ENCODE data around the gene TRAPPC2L. TPM values are rescaled to one million over a fixed set of nuclear protein-coding genes. Genes with fewer than 3 reads are reported as not detected.
"Not testable (repeated sequence)": the region's sequence is repeated elsewhere in the genome, so short reads cannot be mapped to it uniquely, and the experiment has no call there.

TRAPPC2L gene
- total RNA-seq, 1 donor from 2014 or later = 53.8 TPM

- no peak for DNase-seq (ENCODE audit: low spot score)
Observed at GRCh38 chr16:88819126-88819525, 37.8 kb upstream of the TRAPPC2L start.

GRCh38 chr16:88820385-88821025 lies 36.4 kb upstream of the TRAPPC2L start:
- DNase-seq (ENCODE audit: low spot score) = no peak

DNA sequence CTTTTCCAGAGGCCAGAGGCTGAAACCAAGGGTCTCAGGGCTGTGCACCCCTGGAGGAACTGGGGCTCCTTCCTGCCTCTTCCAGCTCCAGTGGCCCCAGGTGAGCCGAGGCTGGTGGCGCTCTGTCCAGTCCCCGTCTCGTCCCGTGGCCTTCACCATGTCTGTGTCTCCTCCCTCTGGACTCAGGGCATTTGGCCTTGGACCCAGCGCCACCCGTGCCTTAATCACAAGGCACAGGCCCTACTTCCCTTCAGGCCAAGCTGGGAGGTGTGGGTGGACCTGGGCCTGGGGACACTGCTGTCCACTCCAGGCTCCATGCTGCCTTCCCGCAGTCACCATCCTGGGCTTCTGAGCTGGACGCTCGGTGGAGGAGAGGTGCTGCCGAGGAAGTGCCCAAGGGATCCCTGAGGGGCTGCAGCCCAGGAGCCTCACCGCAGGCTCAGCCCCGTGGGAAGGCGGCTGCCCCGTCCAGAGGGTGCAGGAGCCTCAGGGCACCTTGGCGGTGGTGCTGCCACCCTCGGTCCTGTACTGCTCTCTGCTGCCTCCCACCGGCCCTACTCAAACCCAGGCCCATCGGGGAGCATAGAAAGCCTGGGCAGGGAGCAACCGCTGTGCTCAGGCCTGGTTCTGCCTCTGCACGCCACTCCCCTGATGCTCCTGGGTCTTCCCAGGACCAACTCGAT lies 35.6 kb upstream of the TRAPPC2L start:
- no peak for DNase-seq (ENCODE audit: low spot score)

DNA sequence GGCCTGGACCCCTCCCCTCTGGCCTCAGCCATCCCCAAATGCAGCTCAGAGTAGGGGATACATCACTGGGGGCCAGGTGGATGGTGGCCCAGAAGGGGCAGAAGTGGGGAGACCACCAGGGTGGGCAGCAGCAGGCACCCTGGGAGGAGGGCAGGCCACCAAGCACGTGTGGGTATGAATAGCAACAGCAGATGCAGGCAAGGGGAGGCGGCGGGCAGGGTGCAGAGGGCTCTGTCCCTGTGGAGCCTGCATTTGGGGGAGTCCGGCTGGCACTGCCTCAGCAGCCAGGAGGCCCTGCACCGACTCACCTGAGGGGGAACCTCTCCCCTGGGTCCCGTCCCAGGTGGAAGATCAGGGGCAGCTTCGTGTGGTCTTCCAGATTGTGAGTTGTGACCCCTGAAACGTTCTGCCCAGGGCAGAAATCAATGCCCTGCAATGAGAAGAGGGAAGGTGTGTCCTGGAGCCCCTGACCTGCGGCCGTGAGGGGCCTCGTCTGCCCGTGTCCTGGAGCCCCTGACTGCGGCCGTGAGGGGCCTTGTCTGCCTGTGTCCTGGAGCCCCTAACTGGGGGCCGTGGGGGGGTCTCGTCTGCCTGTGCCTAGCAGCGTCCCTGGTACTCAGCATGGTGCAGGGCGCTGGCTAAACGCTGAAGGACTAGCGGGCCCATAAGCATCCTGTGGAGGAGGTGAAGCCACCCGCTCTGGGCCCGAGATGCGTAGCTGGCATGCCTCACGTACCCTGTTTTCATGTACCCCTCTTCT lies 34.5 kb upstream of the TRAPPC2L start:
- no peak for DNase-seq (ENCODE audit: low spot score)

DNA sequence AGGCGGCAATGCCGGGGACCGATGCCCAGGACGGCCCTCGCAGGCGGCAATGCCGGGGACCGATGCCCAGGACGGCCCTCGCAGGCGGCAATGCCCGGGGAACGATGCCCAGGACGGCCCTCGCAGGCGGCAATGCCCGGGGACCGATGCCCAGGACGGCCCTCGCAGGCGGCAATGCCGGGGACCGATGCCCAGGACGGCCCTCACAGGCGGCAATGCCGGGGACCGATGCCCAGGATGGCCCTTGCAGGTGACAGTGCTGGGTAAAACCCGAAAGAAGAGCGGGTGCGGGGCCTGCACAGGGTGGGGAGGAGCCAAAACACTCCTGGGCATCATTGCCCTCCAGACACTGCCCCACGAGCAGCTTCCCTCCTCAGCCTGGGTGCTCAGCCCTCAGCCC lies 33.3 kb upstream of the TRAPPC2L start:
- not testable (repeated sequence) for DNase-seq (ENCODE audit: low spot score)

GRCh38 chr16:88824256-88825077 lies 32.5 kb upstream of the TRAPPC2L start:
- DNase-seq (ENCODE audit: low spot score) = no peak

- no peak for DNase-seq (ENCODE audit: low spot score)
Observed at GRCh38 chr16:88825146-88825545, 31.8 kb upstream of the TRAPPC2L start.

GRCh38 chr16:88826070-88826840 lies 30.7 kb upstream of the TRAPPC2L start:
- peak; percentile 60 for DNase-seq (ENCODE audit: low spot score)

- no peak for DNase-seq (ENCODE audit: low spot score)
Observed at GRCh38 chr16:88827727-88828126, 29.2 kb upstream of the TRAPPC2L start.

- DNase-seq (ENCODE audit: low spot score) = no peak
Observed at GRCh38 chr16:88828711-88829110, 28.2 kb upstream of the TRAPPC2L start.

GRCh38 chr16:88830258-88830657 lies 26.7 kb upstream of the TRAPPC2L start:
- peak; percentile 60 for DNase-seq (ENCODE audit: low spot score)

GRCh38 chr16:88830783-88831182 lies 26.1 kb upstream of the TRAPPC2L start:
- no peak for DNase-seq (ENCODE audit: low spot score)

- no peak for DNase-seq (ENCODE audit: low spot score)
Observed at GRCh38 chr16:88831838-88832237, 25.1 kb upstream of the TRAPPC2L start.

- DNase-seq (ENCODE audit: low spot score) = no peak
Observed at GRCh38 chr16:88833086-88833485, 23.8 kb upstream of the TRAPPC2L start.

DNA sequence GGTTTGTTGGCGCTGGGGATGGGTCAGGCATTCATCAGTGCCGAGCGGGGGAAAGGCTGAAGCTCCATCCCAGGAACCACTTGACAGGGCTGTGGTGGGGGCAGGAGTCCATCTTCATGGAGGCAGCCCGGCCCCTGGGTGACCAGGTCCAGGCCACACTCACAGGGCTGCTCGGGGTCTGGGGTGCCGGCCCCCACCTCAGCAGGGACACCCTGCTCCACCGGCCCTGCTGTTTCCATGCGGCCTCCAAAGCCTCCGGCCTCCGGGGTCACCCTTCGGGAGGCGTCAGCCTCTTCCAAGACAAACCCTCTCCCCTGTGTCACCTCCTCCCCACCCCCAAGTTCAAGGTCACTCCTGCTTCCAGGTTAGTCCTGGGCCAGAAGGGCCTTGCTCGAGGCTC lies 22.3 kb upstream of the TRAPPC2L start:
- DNase-seq (ENCODE audit: low spot score) = no peak

- DNase-seq (ENCODE audit: low spot score) = no peak
Observed at GRCh38 chr16:88835383-88835782, 21.5 kb upstream of the TRAPPC2L start.

DNA sequence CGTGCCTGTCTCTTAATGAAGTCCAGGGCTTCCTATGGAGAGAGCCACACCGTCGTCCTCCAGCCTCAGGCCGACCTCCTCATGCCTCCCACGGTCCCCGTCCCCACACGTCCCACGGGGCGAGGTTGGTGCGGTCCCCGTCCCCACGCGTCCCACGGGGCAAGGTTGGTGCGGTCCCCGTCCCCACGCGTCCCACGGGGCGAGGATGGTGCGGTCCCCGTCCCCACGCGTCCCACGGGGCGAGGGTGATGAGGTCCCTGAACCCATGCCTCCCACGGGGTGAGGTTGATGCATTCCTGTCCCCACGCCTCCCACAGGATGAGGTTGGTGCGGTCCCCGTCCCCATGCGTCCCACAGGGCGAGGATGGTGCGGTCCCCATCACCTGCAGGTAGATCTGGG lies 21.1 kb upstream of the TRAPPC2L start:
- DNase-seq (ENCODE audit: low spot score) = no peak

GRCh38 chr16:88836791-88837190 lies 20.1 kb upstream of the TRAPPC2L start:
- DNase-seq (ENCODE audit: low spot score) = no peak

DNA sequence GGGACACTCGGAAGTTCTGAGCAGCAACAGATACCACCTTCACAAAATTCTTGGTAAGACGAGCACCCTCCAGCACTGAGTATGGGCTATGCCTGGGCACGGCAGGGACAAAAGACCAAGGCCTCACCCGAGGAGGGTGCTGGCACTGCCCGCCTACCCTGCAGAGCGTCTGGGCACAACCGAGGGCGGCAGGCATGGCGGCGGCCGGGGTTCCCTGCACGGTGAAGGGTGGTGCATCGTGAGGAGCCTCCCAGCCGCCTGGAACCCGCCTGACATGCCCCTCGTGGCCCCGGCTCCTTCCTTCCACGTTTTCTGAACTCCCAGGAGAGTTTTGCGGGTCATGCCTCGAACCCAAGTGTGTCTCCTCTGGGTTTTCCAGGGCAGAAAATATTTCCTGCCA lies 19.1 kb upstream of the TRAPPC2L start:
- DNase-seq (ENCODE audit: low spot score) = no peak

- DNase-seq (ENCODE audit: low spot score) = no peak
Observed at GRCh38 chr16:88838566-88838965, 18.4 kb upstream of the TRAPPC2L start.

GRCh38 chr16:88839026-88839529 lies 17.8 kb upstream of the TRAPPC2L start:
- DNase-seq (ENCODE audit: low spot score) = no peak

All from mucosa of gallbladder (tissue), 1 donor.